ENCODE results near the gene NDUFS8.

The NDUFS8 gene

DNA sequence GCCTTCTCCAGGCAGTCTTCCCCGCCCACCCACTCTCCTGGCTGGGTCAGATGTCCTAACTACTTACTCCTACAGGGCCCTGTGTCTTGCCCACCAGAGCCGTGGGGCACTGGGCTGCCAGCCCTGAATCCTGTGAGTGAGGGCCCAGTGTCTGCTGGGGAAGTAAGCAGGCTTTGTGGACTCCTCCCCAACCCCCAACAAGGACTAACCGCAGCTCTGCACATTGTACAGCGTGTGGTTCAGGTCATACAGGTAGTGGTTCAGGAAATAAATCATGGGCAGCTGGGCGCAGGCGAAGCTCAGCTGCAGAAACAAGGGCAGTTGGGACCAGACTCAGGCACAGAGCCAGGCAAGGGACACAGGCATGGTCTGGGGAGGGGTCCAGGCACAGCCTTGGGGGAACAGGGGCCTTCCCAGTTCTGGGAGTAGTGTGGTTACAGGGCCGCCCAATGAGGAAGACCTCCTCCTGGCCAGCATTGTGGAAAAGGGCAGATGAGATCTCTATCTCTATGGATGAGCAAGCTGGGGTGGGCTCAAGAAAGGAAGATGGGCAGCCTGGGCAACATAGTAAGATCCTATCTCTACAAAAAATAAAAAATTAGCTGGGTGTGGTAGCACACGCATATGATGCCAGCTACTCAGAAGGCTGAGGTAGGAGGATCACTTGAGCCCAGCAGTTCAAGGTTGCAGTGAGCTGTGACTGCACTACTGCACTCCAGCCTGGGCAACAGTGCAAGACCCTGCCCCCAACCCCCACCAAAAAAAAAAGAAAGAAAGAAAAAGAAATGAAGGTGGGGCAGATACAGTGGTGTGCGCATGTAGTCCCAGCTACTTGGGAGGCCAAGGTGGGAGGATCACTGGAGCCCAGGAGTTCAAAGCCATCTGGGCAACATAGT is 32.1 kb upstream of the NDUFS8 start:
- no peak overlapping the region for H3K27ac Mint-ChIP-seq
- peaks cover 2% of the 10 kb centered on the region for H3K36me3 Mint-ChIP-seq
- peaks cover 35% of the 10 kb centered on the region for H3K4me1 Mint-ChIP-seq
- no peaks in the 10 kb centered on the region for H3K27me3 Mint-ChIP-seq
- H3K9me3 Mint-ChIP-seq, result no peaks in the 10 kb centered on the region
- no peak overlapping the region for H3K4me3 Mint-ChIP-seq

DNA sequence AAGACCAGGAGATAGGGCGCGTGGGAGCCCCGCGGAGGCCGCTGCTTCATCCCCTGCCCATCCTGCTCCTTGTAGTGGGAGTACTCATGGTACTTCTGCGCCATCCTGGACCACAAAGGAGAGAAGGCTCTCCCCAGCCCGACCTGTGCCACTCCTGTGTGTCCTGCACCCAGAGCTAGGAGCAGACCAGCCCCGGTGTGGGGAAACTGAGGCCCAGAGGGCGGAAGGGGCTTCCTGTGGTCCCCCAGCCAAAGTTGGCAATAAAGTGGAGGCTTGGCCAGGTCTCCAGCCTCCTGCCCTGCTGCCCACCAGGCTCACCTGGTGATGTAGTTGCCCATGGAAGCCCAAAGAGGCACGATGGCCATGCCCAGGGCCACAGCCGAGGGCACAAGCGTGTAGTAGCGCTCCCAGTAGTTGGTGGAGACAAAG is 31.3 kb upstream of the NDUFS8 start:
- Mint-ChIP-seq H3K9me3 (no peaks in the 10 kb centered on the region), H3K36me3 (peaks cover 2% of the 10 kb centered on the region), H3K4me1 (peaks cover 29% of the 10 kb centered on the region), H3K27me3 (no peaks in the 10 kb centered on the region), H3K27ac (no peak overlapping the region), H3K4me3 (no peak overlapping the region)

DNA sequence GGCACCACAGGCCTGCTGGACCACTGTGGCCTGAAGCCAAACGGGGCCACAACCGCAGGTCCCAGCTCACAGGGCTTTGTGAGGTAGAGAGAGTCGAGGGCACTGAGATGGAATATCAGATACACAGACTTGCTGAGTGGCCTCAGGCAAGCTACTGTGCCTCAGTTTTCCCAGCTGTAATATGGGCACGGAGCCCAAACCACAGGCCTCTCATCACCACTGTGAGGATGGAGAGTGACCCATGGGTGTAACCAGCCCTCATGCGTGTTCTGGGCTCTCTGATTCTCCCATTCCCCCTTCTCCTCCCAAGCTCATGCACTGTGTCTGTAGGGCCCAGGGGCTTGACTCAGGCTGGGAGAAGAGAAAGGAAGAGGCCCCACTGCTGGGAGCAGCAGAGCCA is 30.8 kb upstream of the NDUFS8 start:
- Mint-ChIP-seq H3K36me3 (peaks cover 2% of the 10 kb centered on the region), H3K9me3 (no peaks in the 10 kb centered on the region), H3K4me1 (peaks cover 30% of the 10 kb centered on the region), H3K4me3 (no peak overlapping the region), H3K27me3 (no peaks in the 10 kb centered on the region), H3K27ac (no peak overlapping the region)

DNA sequence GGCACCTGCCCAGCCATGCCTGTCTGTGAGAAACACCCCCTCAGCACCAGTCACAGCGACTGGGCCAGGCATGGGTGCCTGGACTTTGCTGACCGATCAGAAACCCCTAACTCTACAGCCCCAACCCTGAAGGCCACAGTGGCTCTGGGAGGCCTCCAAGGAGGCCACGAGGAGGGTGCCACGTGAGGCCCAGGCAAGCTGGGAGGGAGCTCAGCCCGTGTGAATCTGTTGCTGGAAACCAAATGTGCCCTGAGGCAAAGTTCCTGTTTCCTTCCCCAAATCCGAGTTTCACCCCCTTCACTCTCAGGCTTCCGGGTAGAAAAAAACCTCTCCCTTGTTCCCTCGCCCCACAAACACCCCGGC is 27.9 kb upstream of the NDUFS8 start:
- Mint-ChIP-seq H3K27ac (peak overlapping the region; percentile 55), H3K27me3 (no peaks in the 10 kb centered on the region), H3K4me3 (peak overlapping the region; percentile 86), H3K9me3 (no peaks in the 10 kb centered on the region), H3K4me1 (peaks cover 24% of the 10 kb centered on the region), H3K36me3 (no peaks in the 10 kb centered on the region)

DNA sequence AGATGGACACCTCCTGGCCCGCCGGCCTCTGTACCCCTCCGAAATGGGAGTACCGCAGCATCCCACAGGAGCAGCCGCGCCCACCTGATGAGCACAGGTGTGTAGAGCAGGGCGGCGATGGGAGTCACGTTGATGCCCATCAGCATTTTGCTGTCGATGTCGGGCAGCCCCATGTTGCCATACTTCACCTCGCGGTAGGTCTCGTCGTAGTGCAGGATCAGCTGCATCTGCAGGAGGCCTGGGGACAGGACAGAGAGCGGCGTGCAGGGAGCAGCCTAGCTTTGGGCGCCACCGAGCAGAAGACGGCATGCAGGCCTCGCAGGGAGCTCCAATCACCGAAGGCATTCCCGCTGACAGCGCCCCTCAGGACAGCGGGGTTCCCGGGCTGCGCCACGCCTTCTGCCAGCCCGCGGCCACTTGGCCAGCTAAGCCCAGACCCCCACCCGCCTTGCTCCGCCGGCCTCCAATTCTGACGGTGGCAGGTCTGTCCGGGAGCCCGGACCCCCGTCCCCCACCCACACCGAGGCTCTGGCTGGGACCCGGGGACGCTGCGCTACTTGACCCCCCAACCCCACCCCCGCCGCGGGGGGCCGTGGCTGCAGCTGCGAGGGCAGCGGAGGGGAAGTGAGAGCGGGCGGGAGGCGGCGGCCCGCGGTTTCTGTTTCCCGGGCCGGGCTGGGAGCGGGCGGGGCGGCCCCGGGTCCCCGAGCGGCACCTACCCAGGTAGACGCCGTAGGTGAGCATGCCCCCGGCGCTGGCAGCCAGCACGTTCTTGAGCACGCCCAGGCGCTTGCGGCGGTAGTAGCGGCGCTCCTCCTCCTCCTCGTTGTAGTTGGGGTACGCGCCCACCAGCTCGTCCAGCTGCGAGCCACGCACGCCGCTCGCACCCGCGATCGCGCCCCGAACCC is 27.3 kb upstream of the NDUFS8 start:
- H3K27me3 Mint-ChIP-seq, result no peaks in the 10 kb centered on the region
- H3K36me3 Mint-ChIP-seq, result no peaks in the 10 kb centered on the region
- peak overlapping the region; percentile 86 for H3K4me3 Mint-ChIP-seq
- no peaks in the 10 kb centered on the region for H3K9me3 Mint-ChIP-seq
- peaks cover 22% of the 10 kb centered on the region for H3K4me1 Mint-ChIP-seq
- H3K27ac Mint-ChIP-seq, result peak overlapping the region; percentile 46

DNA sequence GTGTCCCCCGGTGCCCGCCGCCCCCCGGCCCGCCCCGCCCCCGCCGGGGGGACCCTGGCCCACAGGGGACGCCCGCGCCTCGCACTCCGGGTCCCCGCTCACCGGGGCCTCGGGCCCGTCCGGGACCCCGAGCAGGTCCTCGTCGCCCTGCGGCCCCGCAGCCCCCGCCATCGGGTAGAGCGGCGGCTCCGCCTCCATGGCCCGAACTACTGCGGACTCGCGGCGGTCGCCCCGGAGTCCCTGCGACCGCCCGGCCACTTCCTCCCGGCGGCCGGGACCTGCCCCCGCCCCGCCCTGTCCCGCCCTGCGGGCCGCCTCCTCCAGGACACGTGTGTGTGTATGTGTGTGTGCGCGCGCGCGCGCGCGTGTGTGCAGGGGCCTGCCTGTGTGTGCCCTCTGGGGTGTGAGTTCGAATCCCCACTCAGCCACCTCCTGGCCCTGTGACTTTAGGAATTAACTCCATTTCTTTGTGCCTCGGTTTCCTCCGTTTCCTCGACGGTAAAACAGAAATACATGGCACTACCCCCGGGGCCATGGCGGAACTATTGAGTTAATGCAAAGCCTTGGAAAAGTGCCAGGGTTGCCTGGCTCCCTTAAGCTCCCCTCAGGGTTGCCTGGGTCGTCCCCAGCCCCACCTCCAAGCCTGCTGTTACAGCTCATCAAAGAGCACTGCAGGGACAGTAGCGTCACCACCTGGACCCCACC is 26.5 kb upstream of the NDUFS8 start, which contains the start of gene UNC93B1:
Gene UNC93B1 (minus strand): TSS at position 252 of the 705 bp plus-strand sequence. CDS start 54 bp downstream, at position 198.
- no peaks in the 10 kb centered on the region for H3K36me3 Mint-ChIP-seq
- H3K4me1 Mint-ChIP-seq, result peaks cover 20% of the 10 kb centered on the region
- no peaks in the 10 kb centered on the region for H3K27me3 Mint-ChIP-seq
- peak within 1 kb of the TSS; percentile 56 for H3K27ac Mint-ChIP-seq
- H3K9me3 Mint-ChIP-seq, result no peaks in the 10 kb centered on the region
- H3K4me3 Mint-ChIP-seq, result peak within 1 kb of the TSS; percentile 86

DNA sequence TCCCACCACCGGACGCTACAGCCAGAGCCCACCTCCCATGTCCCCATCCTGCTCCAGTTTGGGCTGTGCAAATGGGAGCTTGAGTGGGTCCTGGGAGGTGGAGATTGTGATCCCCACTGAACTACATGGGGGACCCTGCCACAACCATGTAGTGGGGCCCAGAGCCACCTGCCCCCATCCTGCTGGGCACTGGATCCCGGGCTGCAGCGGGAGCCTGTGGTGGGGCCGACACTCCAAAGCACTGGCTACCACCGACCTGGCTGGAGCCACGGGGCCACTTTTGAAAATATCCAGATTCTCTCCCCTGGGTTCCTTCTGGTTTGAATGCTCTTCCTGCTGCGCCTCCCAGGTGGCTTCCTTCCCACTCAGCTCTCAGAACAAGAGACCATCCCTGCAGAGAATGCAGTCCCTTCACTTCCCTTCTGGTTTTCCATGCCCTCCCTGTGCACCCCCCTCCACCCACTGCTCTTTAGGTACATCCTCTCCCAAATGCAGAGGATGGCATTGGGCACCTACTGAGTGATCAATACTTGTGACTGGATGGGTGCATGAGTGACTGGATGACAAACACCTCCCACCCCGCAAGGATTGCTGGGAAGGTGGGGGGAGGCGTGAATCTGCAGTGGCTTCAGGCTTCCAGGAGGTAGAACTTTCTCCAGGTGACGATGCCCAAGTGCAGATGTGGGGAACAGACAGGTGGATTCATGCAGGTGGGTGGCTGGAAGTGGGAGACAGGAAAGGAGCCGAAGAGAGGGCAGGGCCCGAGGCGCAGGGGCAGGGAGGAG is 25.7 kb upstream of the NDUFS8 start:
- Mint-ChIP-seq H3K4me1 (peaks cover 26% of the 10 kb centered on the region), H3K9me3 (no peaks in the 10 kb centered on the region), H3K4me3 (peak overlapping the region; percentile 81), H3K27me3 (no peaks in the 10 kb centered on the region), H3K27ac (peak overlapping the region; percentile 56), H3K36me3 (no peaks in the 10 kb centered on the region)

DNA sequence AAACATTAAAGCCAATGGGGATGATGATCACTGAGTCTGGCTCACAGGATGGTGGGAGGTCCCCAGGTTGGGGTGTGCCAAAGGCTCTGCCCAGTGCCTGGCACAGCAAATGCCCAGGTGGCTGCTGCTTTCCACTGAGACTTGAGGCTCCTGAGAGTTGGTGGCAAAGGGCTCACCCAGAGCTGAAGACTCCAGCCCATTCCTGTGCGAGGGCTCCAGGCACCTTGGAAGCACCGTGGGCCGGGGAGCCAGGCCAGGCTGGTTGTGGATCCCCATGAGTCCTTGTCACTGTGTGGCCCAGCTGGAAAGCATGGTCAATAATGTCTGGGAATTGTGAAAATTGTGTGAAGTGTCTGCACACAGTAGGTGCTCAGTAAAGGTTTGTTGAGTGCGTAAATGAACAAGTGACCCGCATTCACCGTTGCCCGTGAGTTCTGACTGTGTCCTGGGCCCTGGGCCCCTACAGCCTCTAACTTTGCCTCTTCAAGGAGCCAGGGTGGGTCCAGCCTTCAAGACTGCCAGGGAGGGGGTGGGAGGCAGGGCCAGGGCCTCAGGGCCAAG is 23.8 kb upstream of the NDUFS8 start:
- H3K36me3 Mint-ChIP-seq, result no peaks in the 10 kb centered on the region
- no peaks in the 10 kb centered on the region for H3K27me3 Mint-ChIP-seq
- H3K4me3 Mint-ChIP-seq, result no peak overlapping the region
- no peaks in the 10 kb centered on the region for H3K9me3 Mint-ChIP-seq
- H3K27ac Mint-ChIP-seq, result no peak overlapping the region
- peaks cover 26% of the 10 kb centered on the region for H3K4me1 Mint-ChIP-seq

DNA sequence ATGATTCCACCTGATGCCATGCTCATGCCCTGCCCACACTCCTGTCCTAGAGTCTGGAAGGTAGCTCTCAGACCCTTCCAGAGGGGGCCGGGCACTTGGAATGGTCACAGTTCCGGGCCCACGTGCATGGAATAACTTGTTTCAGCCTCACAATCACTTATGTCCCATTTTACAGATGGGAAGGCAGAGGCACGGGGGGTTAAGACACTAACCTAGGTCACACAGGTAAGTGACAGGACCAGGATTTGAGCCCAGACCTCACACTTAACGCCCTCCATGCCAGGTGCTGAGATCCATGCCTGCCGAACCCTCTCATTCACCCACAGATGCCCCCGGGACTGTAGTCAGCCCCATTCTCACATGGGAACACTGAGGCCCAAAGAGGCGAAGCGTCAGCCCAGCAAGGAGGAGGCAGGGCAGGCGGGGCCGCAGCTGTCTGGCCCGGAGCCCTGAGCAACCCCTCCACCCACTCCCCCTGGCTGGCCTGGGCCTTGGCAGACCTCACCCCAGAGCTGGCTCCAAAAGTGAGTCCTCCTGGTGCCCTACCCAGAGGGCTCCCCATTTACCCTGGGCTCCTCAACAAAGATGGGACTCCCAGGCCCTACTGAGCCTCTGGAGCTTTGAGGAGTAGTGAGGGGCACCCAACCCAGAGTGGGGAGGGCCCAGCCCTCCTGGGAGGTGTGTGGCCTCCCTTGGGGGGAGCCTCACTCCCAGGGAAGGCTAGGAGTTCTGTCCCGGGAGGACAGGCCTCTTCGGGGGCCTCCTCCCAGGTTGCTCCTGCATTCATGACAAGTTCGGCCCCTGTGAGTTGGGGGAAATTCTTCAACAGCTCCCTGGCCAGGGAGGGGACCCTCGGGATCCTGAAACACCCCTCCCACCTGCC is 22.7 kb upstream of the NDUFS8 start:
- H3K4me3 Mint-ChIP-seq, result no peak overlapping the region
- H3K27ac Mint-ChIP-seq, result no peak overlapping the region
- H3K27me3 Mint-ChIP-seq, result no peaks in the 10 kb centered on the region

DNA sequence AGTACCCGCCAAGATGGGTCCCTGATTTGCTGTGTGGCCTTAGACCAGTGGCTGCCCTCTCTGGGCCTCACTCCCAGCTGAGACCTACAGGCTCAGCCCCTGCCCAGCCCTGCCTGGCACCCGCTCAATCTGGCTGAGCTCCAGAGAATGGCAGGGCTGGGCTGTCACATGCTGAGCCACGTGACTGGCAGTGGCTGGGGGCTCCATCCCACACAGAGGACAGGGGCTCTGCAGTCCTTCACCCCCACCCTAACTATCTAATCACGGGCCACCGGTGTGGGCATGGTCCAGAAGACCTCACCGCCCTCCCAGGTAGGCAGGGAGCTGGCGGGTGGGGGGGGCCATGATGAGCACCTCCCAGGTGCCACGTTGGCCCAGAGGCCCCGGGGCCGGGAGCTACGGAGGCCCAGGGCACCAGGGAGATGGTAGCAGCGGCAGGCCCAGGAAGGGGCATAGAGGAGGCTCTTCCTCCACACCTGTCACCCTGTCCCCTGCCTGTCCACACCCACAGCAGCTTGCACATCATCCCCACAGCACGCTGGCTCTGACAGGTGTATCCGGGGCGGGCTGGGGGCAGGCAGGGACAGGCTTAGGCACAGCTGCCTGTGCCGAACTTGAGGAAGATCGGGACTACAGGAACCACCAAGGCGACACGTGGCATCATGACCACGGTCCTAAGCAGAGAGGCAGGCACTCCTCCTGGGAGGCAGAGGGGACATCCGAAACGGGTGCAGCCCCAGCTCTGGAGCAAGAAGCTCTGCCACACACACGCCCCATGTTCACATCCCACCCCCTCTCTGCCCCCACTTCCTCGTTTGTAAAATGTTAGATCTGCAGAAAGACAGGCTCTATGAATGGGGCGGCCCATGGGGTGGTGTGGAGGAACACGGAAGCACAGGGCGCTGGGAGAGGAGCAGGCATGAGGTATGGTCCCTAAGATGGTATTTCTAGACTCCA is 21.8 kb upstream of the NDUFS8 start:
- no peaks in the 10 kb centered on the region for H3K9me3 Mint-ChIP-seq
- peaks cover 16% of the 10 kb centered on the region for H3K4me1 Mint-ChIP-seq
- no peaks in the 10 kb centered on the region for H3K36me3 Mint-ChIP-seq
- no peaks in the 10 kb centered on the region for H3K27me3 Mint-ChIP-seq
- no peak overlapping the region for H3K4me3 Mint-ChIP-seq
- H3K27ac Mint-ChIP-seq, result no peak overlapping the region

More for the DNA sequence above, 22.7 kb upstream of the NDUFS8 start:
- H3K4me1 Mint-ChIP-seq, result peaks cover 19% of the 10 kb centered on the region
- no peaks in the 10 kb centered on the region for H3K36me3 Mint-ChIP-seq
- H3K9me3 Mint-ChIP-seq, result no peaks in the 10 kb centered on the region

DNA sequence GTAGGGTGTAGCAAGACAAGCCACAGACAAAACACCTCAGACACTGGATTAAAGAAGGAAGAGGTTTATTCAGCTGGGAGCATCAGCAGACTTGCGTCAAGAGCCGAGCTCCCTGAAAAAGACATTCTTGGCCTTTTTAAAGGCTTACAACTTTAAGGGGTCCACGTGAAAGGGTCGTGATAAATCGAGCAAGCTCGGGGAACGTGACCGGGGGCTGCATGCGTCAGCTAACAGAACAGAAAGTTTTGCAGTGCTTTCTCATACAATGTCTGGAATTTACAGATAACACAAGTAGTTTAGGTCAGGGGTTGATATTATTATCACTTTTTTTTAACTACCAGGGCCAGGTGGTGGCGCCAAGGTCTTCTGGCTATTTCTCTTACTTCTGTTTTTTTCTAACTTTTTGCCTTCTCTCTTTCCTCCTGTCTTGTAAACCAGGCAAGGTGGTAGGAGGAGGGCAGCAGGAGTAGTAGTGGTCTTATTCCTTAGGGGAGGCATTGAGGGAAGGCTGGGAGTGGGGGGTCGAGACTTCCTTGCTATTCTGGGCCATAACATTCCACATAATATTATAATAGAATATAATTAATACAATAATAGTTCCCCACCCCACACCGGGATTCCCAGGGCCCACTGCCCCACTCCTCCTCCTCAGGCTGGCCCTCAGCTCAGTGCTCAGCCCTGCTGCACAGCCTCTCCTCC is 20.9 kb upstream of the NDUFS8 start:
- Mint-ChIP-seq H3K4me1 (peaks cover 15% of the 10 kb centered on the region), H3K4me3 (no peak overlapping the region), H3K27ac (no peak overlapping the region), H3K27me3 (no peaks in the 10 kb centered on the region), H3K9me3 (no peaks in the 10 kb centered on the region), H3K36me3 (no peaks in the 10 kb centered on the region)
